Smooth muscle cell (in vitro differentiated cells): ENCODE results near the gene PIH1D1. TPM values are rescaled to one million over a fixed set of nuclear protein-coding genes. Genes with fewer than 3 reads are reported as not detected.

Source experiments
- DNase-seq: peaks from one replicate; lab custom pipeline; 2025; ENCODE audit not compliant: unreplicated experiment; lab: John Stamatoyannopoulos, UW
- H2AFZ ChIP-seq: fragments of 200-600 bp; sonication (generic); 2 replicates; pipeline ENCODE4 v1.6.0; 2016; ENCODE audit warnings: antibody characterized with exemption, low read depth, mild to moderate bottlenecking
- H3F3A ChIP-seq: fragments of 200-600 bp; sonication (generic); 2 replicates; pipeline ENCODE4 v1.6.0; 2017; ENCODE audit warnings: antibody characterized with exemption, low read depth
- H3K27ac ChIP-seq: fragments of 200-600 bp; sonication (generic); 2 replicates; pipeline ENCODE4 v1.5.1; 2016; ENCODE audit warnings: low read depth, mild to moderate bottlenecking
- H3K27me3 ChIP-seq: fragments of 200-600 bp; sonication (generic); 2 replicates; pipeline ENCODE4 v1.6.1; 2016; ENCODE audit warnings: low read depth, mild to moderate bottlenecking
- H3K36me3 ChIP-seq: fragments of 200-600 bp; sonication (generic); 2 replicates; pipeline ENCODE4 v1.5.1; 2016; ENCODE audit warnings: low read depth
- H3K4me1 ChIP-seq: fragments of 200-600 bp; sonication (generic); 2 replicates; pipeline ENCODE4 v1.5.1; 2016; ENCODE audit warnings: low read depth
- H3K4me2 ChIP-seq: fragments of 200-600 bp; sonication (generic); 2 replicates; pipeline ENCODE4 v1.6.0; 2016; ENCODE audit warnings: mild to moderate bottlenecking
- H3K4me3 ChIP-seq: fragments of 200-600 bp; sonication (generic); 2 replicates; pipeline ENCODE4 v1.5.1; 2016; ENCODE audit warnings: mild to moderate bottlenecking
- H3K79me2 ChIP-seq: fragments of 200-600 bp; sonication (generic); 2 replicates; pipeline ENCODE4 v1.6.0; 2016; ENCODE audit warnings: low read depth, mild to moderate bottlenecking
- H3K9ac ChIP-seq: fragments of 200-600 bp; sonication (generic); 2 replicates; pipeline ENCODE4 v1.6.0; 2016; ENCODE audit warnings: low read depth
- H3K9me3 ChIP-seq: fragments of 200-600 bp; sonication (generic); replicated peaks from 2 replicates; pipeline ENCODE4 v1.5.1; 2016; ENCODE audit warnings: low read depth
- H4K20me1 ChIP-seq: fragments of 200-600 bp; sonication (generic); 2 replicates; pipeline ENCODE4 v1.6.0; 2016; ENCODE audit warnings: low read depth
- WGBS: methylation state at CpG from one replicate; pipeline ENCODE4 v1.1.7; 2016; ENCODE audit warnings: low lambda C conversion rate; 5-methylcytosine and 5-hydroxymethylcytosine counted together
- polyA plus RNA-seq: library from polyadenylated mRNA; unstranded; fragments of >200 nt; fragmentation: Nextera tagmentation; extraction: Ambion mirVana; gene quantifications from 2 replicates; pipeline ENCODE4 v1.2.1, GENCODE V29; 2016
- total RNA-seq: library from RNA; depleted of rRNA; stranded (reverse); fragments of >200 nt; gene quantifications from 2 replicates; pipeline ENCODE4 v1.2.3, GENCODE V29; 2014
- TF ChIP-seq, protein P1 (sequence below): fragments of 200-600 bp; sonication (generic); IDR thresholded peaks from 2 replicates; pipeline ENCODE4 v1.5.1; 2017; ENCODE audit warnings: borderline replicate concordance, mild to moderate bottlenecking, antibody characterized with exemption; ENCODE audit not compliant: insufficient read depth, poor library complexity, severe bottlenecking

The PIH1D1 gene
- total and polyA plus RNA-seq, 2 experiments from 2014 or later, result 77.1 to 89.8 TPM

DNA sequence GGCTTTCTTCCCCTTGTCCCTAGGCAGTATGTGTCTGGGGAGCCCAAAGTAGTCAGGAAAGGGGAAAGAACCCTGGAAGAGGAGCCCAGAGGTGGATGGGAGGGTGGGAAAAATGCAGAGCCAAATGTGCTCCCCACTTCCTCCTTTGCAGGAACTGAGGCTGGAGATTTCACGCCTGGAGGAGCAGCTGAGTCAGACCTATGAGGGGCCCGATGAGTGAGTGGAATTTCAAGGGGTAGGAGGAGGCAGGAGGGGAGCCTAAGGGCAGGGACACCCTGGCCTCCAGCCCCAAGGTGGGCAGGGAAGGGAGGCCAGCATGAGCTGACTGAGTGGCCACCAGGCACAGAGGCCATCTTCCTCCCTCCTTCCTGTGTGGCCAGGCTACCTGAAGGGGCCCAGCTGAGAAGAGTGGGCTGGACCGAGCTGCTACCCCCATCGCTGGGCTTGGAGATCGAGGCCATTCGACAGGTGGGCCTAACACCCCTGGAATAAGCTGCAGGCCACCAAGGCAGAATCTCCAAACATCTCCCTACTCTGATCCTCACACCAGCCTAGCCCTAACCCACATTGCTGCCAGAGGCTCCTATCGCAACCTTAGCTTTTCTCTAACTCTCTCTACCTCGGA lies 42.7 kb downstream of the PIH1D1 start:
- H3K4me3 ChIP-seq, result no peak overlapping the region
- no peaks in the 10 kb centered on the region for H3K79me2 ChIP-seq
- H3K9me3 ChIP-seq, result no peaks in the 10 kb centered on the region
- H4K20me1 ChIP-seq, result no peaks in the 10 kb centered on the region
- no peaks in the 10 kb centered on the region for H3K27me3 ChIP-seq
- no peak overlapping the region for H3K9ac ChIP-seq
- H3K36me3 ChIP-seq, result no peaks in the 10 kb centered on the region
- H3K4me2 ChIP-seq, result no peak overlapping the region
- no peak overlapping the region for H2AFZ ChIP-seq
- 78% methylated on average over 8 of the region's 8 CpGs for WGBS
- TF ChIP-seq, protein P1, sequence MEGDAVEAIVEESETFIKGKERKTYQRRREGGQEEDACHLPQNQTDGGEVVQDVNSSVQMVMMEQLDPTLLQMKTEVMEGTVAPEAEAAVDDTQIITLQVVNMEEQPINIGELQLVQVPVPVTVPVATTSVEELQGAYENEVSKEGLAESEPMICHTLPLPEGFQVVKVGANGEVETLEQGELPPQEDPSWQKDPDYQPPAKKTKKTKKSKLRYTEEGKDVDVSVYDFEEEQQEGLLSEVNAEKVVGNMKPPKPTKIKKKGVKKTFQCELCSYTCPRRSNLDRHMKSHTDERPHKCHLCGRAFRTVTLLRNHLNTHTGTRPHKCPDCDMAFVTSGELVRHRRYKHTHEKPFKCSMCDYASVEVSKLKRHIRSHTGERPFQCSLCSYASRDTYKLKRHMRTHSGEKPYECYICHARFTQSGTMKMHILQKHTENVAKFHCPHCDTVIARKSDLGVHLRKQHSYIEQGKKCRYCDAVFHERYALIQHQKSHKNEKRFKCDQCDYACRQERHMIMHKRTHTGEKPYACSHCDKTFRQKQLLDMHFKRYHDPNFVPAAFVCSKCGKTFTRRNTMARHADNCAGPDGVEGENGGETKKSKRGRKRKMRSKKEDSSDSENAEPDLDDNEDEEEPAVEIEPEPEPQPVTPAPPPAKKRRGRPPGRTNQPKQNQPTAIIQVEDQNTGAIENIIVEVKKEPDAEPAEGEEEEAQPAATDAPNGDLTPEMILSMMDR, result no peak
- DNase-seq, result no peak
- peaks cover 8% of the 10 kb centered on the region for H3K4me1 ChIP-seq
- H3F3A ChIP-seq, result no peaks in the 10 kb centered on the region
- no peak overlapping the region for H3K27ac ChIP-seq

DNA sequence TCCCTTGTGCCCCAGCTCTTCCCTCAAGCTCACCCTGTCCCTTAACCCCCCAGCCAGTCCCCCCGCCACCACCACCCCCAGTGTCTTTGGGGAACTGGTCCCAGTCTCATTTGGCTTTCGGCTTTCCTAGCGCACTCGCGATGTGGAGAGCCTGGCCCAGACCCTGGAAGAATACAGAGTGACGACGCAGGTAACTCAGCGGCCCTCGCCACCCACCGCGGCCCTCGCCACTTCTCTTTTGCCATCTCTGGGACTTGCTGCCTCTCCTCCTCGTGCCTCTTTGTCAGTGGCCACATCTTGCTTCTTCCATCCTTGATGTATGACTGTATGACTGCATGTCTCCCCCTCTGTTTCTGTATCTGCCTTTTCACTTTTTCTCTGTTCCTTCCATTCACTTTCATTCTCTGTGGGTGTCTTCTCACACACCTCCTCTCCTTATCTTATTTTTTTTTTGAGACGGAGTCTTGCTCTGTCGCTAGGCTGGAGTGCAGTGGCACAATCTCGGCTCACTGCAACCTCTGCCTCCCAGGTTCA lies 44.1 kb downstream of the PIH1D1 start:
- Histone ChIP-seq H3K4me1 (peaks cover 17% of the 10 kb centered on the region), H3K4me2 (no peak overlapping the region), H3K4me3 (no peak overlapping the region), H4K20me1 (no peaks in the 10 kb centered on the region), H2AFZ (no peak overlapping the region), H3K36me3 (no peaks in the 10 kb centered on the region), H3F3A (no peaks in the 10 kb centered on the region), H3K9ac (no peak overlapping the region), H3K79me2 (no peaks in the 10 kb centered on the region), H3K27ac (no peak overlapping the region), H3K9me3 (no peaks in the 10 kb centered on the region), H3K27me3 (no peaks in the 10 kb centered on the region)
- 97% methylated on average over 16 of the region's 16 CpGs for WGBS
- DNase-seq, result no peak
- TF ChIP-seq, protein P1, result no peak

DNA sequence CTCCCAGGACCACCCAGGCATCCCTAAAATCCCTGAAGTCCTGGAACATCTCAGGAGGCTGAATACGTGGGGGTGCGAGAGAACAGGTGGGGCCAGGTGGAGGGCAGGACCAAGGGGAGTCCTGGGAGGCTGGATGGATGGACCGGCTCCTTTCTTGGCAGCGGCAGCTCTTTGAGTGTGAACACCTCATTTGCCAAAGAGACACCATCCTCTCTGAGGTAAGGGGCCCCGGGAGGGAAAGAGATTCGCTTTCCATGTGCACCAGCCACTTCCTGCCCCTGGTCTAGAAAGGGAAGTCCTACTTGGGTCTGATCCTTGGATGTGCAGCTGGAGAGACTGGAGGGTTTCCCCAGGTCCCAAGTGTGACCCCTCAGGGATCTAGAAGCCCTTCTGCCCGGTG lies 44.5 kb downstream of the PIH1D1 start:
- no peaks in the 10 kb centered on the region for H4K20me1 ChIP-seq
- no peaks in the 10 kb centered on the region for H3K36me3 ChIP-seq
- H2AFZ ChIP-seq, result no peak overlapping the region
- DNase-seq, result no peak
- peaks cover 17% of the 10 kb centered on the region for H3K4me1 ChIP-seq
- no peaks in the 10 kb centered on the region for H3K27me3 ChIP-seq
- H3F3A ChIP-seq, result no peaks in the 10 kb centered on the region
- TF ChIP-seq, protein P1, result no peak
- no peak overlapping the region for H3K27ac ChIP-seq
- H3K4me3 ChIP-seq, result no peak overlapping the region
- WGBS, result 93% methylated on average over 7 of the region's 7 CpGs
- no peaks in the 10 kb centered on the region for H3K9me3 ChIP-seq
- H3K4me2 ChIP-seq, result no peak overlapping the region
- H3K79me2 ChIP-seq, result no peaks in the 10 kb centered on the region
- no peak overlapping the region for H3K9ac ChIP-seq
